Right hindlimb (tissue), 1 donor: ENCODE results near the gene ATP8A2.

ENCODE experiments used
- DNase-seq: peaks from one replicate; pipeline ENCODE4 v3.0.0-alpha.2; 2018

The ATP8A2 gene

GRCh38 chr13:25901460-25902376, 529.9 kb downstream of the ATP8A2 start:
- DNase-seq: no peak

GRCh38 chr13:25902455-25902854, 530.7 kb downstream of the ATP8A2 start:
- no peak for DNase-seq

DNA sequence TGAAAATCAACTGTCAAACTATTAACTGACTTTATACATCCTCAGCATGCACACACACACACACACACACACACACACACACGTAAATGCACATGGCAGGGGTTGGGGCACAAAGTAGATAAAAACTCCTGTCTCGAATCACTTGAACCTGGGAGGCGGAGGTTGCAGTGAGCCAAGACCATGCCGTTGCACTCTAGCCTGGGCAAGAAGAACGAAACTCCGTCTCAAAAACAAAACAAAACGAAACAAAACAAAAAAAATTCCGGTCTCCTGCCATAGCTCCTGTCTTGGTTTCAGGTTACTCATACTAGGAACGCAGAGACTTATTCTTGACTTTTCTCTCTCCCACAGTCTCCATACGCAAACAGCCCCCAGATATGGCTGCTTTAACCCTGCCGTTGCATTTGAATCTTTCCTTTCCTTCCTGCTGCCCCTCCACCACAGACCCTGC, 531.1 kb downstream of the ATP8A2 start:
- no peak for DNase-seq

DNA sequence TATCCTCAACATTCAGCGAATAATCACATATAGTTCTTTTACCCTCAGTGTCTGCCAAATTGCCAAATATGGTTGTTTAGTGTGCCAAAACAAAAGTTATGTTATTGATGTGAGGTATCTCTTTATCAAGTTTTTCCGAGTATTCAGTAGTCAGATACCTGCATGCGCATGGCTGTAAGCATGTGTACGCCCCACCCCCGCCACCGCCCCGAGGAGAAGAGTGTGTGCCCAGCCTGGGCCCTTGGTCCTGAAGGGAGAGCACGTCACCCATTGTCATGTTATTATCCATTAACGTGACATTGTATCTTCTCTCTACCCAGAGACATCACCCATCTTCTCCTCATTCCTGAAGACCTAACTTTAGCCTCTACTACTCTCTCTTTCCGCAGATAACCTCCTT, 533.1 kb downstream of the ATP8A2 start:
- no peak for DNase-seq

- no peak for DNase-seq
Observed at GRCh38 chr13:25905611-25906010, 533.8 kb downstream of the ATP8A2 start.

- DNase-seq: no peak
Observed at GRCh38 chr13:25906191-25906661, 534.5 kb downstream of the ATP8A2 start.

- DNase-seq: no peak
Observed at GRCh38 chr13:25908366-25908765, 536.6 kb downstream of the ATP8A2 start.

- no peak for DNase-seq
Observed at GRCh38 chr13:25910243-25910642, 538.5 kb downstream of the ATP8A2 start.

DNA sequence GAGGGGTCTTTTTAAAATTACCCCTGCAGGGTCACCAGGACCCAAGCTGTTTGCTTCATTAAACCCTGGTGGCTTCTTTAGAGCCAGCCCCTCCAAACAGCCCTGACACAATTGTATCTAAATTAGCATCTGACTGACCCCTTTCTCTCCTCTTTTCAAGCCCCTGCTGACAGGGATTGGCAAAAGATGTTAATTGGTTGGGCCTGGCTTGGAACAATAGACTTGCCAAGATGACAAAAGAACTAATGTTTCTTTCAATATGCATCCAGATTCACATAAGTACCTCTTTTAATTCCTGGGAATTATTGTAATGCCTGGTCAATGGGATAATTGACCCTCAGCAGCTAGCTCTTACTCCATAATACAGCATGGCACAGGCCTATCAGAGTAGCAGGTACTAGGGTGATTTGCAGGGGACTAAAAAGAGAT, 539.2 kb downstream of the ATP8A2 start:
- no peak for DNase-seq

DNA sequence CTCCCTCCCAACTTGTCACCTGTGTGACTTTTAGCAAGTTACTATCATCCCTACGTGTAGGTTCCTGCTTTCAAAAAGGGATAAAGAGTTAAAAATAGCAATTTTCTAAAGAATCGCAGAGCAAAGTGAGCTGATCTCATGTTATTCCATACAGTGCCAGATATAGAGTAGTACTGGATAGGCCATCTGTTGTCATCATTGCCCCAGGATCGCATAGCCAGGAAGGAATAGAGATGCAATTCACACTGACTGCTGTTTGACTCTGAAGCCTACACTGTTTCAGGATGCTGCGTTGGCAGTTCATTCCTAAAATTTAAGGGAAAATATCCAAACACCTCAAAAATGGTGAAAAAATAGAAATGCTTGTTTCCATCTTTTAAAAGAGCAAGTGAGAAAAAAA, 541.2 kb downstream of the ATP8A2 start:
- DNase-seq: no peak

GRCh38 chr13:25915840-25916518, 544.2 kb downstream of the ATP8A2 start:
- no peak for DNase-seq

DNA sequence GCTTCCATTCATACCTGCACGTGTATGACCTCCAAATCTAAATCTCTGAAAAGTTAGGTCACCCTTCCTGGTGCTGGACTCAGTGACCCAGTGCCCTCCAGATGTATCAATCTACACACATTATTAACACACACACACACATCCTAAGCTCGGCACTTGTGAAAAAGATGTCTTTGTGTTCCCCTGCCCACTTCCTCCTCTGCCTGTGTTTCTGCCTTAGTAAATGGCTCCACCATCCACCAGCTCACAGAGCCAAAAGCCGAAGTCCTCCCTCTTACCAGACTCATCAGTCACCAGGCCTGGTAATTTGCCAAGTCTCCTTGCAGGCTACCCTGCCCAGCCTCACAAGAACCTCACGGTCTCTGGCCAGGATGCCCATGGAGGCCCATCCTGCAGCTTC, 548.5 kb downstream of the ATP8A2 start:
- DNase-seq: no peak

DNA sequence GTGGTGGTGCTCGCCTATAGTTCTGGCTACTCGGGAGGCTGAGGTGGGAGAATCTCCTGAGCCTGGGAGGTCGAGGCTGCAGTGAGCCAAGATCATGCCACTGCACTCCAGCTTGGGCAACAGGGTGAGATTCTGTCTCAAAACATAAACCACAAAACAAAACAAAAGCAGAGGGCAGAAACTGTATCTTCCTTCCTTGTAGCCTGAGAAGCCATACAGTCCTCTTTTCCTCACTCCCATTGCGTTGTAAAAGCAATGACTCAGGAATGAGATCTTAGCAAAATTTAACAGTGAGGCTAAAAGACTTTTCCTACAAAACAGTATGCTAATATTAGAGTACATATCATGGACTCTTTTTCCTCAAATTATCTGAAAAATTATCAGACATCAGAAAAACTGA, 549.2 kb downstream of the ATP8A2 start:
- no peak for DNase-seq

- DNase-seq: peak; percentile 63
Observed at GRCh38 chr13:25922376-25922775, 550.6 kb downstream of the ATP8A2 start.

DNA sequence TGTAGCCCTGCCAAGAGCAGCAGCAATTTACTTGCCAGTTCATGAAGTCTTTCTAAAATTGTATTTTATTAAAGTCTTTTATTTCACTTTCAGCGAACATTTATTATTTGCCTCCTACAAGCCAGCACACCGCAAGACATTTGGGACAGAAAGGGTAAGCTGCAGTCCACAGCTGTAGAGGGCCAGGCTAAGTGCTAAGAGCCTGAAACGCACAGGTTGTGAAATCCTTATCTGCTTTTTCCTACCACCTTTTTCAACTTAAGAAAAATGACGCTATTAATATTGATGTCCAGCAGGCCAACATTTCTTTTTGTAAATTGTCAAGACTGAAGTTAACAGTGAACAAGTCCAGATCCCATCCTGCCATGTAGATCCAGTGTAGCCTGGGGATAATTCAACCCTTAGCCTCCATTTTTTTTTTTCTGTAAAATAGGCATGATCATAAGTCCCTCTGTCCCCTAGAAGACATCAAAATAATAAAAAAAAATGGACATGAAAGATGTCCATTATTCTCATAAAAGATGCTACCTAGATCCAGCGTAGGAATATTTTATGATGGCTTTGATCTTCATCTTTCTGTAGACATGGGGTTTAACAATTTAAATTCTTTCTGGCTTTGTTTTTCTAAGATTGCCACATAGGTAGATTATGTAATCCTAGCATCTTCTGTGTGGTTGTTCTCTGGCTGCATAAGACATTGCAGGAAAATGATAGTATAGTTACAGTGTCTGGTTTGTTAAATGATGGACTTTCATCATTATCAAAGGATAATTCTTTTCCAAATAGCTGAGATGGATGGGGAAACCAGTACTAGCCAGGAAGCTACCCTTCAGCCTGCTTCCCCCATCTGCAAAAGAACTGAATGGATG, 551.7 kb downstream of the ATP8A2 start:
- DNase-seq: no peak

DNA sequence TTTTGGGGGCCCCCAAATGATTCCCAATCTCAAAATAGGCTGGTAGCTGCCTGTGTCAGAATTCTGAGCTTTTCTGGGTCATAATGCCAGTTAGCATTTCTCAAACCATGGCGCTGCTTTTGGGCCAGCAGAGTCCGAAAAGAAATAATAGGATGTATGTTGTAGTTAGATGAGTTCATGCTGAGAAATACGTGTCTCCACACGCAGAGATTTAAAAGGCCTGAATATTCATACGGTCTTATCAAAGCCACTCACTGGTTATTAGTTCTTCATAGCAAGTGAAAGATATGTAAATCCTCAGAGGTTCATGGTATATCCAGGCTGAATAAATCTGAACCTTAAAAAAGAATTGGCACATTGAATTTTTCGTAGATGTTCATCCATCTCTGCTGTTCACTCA, 555.6 kb downstream of the ATP8A2 start:
- no peak for DNase-seq

DNA sequence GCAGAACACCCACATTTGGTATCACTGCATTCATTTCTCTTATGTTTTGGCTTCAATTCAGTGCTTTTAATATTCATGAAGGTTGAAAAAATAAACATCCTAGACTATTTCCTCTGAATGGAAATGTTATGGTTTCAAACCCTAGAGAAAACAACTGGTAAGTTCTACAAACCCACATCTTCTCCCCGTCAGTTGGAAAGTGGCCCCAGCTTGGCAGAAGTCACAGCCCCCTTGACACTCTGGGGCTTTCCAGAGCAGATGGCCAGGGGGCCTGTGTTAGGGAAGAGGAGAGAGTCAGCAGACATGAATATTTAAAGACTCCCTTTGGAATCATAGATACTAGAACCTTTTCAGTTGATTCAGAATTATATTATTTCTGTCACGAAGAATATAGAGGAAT, 556.2 kb downstream of the ATP8A2 start:
- DNase-seq: peak; percentile 69

DNA sequence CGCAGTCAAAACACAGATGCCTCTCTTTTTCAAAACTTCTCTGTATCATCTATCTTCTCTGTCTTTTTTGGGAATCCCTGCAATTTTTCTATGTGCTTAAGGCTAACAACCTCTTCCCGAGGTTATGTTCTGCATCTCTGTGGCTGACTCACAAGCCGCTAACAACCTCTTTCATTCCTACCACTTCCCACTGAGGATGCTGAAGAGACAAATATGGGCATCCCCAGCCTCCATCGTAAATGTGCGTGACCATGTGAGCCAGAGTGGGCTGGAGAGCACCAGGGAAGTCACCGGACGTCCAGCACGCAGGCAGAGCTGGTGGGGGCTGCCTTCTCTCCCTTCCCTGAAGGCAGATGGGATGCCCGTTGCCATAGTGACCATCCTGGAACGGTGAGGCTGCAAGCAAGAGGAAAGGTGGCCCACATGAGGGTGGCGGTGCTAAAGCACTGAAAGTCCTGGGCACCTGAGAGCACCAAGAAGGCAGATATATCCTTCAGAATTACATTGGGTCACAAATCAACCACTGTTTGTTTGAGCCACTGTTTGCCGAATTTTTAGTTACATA, 557.2 kb downstream of the ATP8A2 start:
- peak; percentile 30 for DNase-seq

- DNase-seq: no peak
Observed at GRCh38 chr13:25929816-25930215, 558.0 kb downstream of the ATP8A2 start.

GRCh38 chr13:25930653-25931052, 558.9 kb downstream of the ATP8A2 start:
- DNase-seq: no peak

- DNase-seq: no peak
Observed at GRCh38 chr13:25932365-25932764, 560.6 kb downstream of the ATP8A2 start.

DNA sequence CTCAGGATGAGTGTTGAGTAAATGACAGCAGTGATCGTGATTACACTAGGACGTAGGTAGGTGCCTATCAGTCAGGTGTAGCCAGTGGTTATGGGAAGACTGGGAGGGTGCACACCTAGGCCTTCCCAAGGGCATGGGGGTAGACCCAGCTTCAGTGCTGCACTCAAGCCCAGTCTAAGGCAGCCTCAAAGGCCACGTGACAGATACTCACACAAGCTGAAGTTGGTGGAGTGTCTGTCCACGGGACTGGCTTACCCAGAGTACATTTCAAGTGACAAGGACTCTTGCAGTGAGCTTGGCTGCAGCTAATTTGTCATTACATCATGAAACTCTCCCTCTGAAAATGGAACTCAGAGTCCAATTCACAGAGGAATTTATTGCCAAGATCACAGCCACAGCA, 561.7 kb downstream of the ATP8A2 start:
- no peak for DNase-seq

DNA sequence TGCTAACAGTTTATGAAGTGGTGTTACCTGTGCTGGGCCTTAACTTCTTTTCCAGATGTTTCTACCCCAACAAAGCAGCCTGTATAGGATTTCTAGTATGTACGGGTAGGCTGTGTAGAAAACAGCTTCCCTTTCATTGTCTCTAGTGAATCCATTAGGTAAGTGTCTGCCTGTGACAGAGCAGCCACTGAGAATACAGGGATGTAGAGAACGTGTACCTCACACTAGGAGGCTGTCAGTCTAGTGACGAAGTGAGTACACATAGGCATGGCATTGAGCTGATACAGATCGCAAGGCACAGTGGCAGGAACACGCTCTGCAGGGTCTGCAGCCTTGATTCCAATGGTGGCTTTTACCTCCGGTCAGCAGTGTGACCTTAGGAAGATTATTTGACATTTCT, 562.4 kb downstream of the ATP8A2 start:
- no peak for DNase-seq
